ENCODE data around the gene LDLRAD3.

LDLRAD3 gene

DNA sequence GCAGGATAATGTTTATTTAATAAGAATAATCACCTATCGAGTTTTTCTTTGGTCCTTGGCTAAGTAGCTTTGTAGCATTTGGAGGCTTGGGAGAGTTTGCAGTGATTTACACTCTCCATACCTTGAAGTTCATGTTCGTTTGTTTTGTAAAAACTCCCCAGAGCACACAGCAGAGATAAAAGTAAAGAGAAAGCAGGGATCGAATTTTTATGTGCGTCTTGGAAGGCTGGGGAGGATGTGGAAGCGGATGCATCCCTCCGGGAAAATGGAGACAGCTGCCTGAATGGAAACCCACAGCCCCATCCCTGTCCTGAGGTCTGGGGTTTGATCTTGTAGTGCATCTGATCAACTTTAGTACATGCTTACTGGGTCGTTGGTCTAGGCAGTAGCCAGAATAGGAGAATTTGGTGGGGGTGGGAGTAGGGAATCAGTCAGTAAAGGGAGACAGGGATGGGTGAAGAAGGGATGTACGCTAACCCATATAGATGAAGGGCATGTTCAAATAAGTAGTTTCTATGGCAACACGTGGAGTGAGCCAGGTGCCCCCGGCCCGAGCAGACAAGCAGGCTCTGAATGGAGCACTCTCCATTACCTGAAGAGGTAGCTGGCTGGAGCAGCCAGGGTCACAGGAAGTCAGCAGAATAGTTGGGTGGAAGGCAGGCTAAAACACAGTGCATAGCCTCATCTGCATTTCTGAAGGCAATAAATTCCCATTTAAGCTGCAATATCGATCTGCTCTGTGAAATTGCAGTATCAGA lies 197.5 kb downstream of the LDLRAD3 start:
- H3K4me3 ChIP-seq (ENCODE audit: low read depth, low read length): no peak overlapping the region
- no peak for DNase-seq (ENCODE audit: low read depth)
- no peak for TF ChIP-seq CTCF (conservative IDR thresholded peaks at IDR 0.05; ENCODE audit: low read depth, low read length)

GRCh38 chr11:36141956-36142355 lies 198.1 kb downstream of the LDLRAD3 start:
- DNase-seq (ENCODE audit: low read depth): no peak
- H3K4me3 ChIP-seq (ENCODE audit: low read depth, low read length): no peak overlapping the region
- TF ChIP-seq CTCF (conservative IDR thresholded peaks at IDR 0.05; ENCODE audit: low read depth, low read length): no peak

GRCh38 chr11:36142439-36142838 lies 198.6 kb downstream of the LDLRAD3 start:
- TF ChIP-seq CTCF (conservative IDR thresholded peaks at IDR 0.05; ENCODE audit: low read depth, low read length): no peak
- DNase-seq (ENCODE audit: low read depth): no peak
- H3K4me3 ChIP-seq (ENCODE audit: low read depth, low read length): no peak overlapping the region

DNA sequence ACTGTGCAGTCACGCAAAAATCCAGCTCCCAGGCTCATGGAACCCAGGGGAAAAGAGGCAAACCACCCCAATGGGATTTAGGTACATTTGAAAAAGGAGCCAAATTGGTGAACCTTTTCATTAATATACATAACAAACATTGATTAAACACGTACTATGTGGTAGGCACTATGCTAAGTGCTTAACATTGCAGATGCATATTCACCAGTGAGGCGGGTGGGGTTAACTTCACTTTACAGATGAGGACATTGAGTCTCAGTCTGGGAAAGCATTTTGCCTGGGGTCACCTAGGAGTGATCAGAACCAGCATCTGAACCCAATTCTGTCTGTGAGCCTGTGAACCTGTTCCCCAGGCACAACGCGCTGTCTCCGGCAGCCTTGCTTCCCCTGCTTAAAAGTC lies 199.0 kb downstream of the LDLRAD3 start:
- no peak for DNase-seq (ENCODE audit: low read depth)
- H3K4me3 ChIP-seq (ENCODE audit: low read depth, low read length): no peak overlapping the region
- TF ChIP-seq CTCF (conservative IDR thresholded peaks at IDR 0.05; ENCODE audit: low read depth, low read length): no peak

GRCh38 chr11:36146437-36146836 lies 202.6 kb downstream of the LDLRAD3 start:
- no peak overlapping the region for H3K4me3 ChIP-seq (ENCODE audit: low read depth, low read length)
- no peak for DNase-seq (ENCODE audit: low read depth)
- TF ChIP-seq CTCF (conservative IDR thresholded peaks at IDR 0.05; ENCODE audit: low read depth, low read length): no peak

DNA sequence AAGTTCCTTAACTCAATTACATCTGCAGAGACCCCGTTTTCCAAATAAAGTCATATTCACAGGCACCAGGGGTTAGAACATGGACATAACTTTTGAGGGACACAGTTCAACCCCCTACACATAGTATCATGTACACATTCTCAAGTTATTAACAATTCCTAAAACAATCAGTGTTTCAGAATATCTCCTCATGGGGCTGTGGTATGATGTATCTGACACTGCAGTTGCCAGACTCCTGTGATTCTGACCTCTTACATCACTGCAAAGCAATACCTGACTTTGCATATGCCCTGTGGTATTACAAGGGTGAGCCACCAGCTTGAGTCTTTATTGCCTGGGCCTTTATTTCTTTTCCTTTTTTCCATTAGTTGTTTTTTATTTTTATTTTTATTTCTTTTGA lies 203.6 kb downstream of the LDLRAD3 start:
- no peak overlapping the region for H3K4me3 ChIP-seq (ENCODE audit: low read depth, low read length)
- no peak for TF ChIP-seq CTCF (conservative IDR thresholded peaks at IDR 0.05; ENCODE audit: low read depth, low read length)
- peak; percentile 58 for DNase-seq (ENCODE audit: low read depth)

DNA sequence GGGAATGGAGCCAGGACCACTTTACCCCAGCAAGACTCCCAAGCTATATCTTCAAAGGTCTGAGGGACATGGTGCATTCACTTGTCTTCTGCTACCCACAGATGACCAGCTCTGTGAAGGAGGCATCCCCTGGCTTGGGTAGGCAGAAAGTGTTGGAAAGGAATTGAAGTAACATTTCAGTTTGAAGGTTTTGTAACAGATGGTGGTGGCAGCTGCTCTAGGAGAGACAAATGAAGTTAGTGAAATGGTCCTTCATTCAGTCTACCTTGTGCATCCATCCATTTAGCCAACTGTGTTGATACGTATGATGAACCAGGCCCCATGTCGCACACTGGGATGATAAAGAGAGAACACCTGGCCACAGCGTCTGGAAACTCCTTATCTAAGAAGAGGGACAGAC lies 204.8 kb downstream of the LDLRAD3 start:
- no peak for DNase-seq (ENCODE audit: low read depth)
- no peak for TF ChIP-seq CTCF (conservative IDR thresholded peaks at IDR 0.05; ENCODE audit: low read depth, low read length)
- no peak overlapping the region for H3K4me3 ChIP-seq (ENCODE audit: low read depth, low read length)

All from choroid plexus epithelial cell (primary cell).